GM20000 (cell line): ENCODE data around the gene KRT26.
"Not testable (repeated sequence)": the region's sequence is repeated elsewhere in the genome, so short reads cannot be mapped to it uniquely, and the experiment has no call there.

Experiments used
- DNase-seq: peaks from one replicate; pipeline ENCODE4 v3.0.0; 2012; ENCODE audit warnings: low spot score
- CTCF ChIP-seq: IDR thresholded peaks from 2 replicates; pipeline ENCODE4 v1.5.1; 2012; ENCODE audit warnings: mild to moderate bottlenecking, control low read depth; ENCODE audit errors: extremely low read depth, missing control alignments

Gene KRT26

GRCh38 chr17:40753804-40754203 lies 18.2 kb downstream of the KRT26 start:
- no peak for TF ChIP-seq CTCF
- no peak for DNase-seq

GRCh38 chr17:40751065-40751464 lies 20.9 kb downstream of the KRT26 start:
- DNase-seq, result no peak
- no peak for TF ChIP-seq CTCF

GRCh38 chr17:40750391-40750790 lies 21.6 kb downstream of the KRT26 start:
- TF ChIP-seq CTCF, result no peak
- DNase-seq, result no peak

- not testable (repeated sequence) for DNase-seq
Observed at GRCh38 chr17:40748666-40749065, 23.3 kb downstream of the KRT26 start.

GRCh38 chr17:40738553-40738952 lies 33.4 kb downstream of the KRT26 start:
- DNase-seq, result no peak
- TF ChIP-seq CTCF, result no peak

- no peak for DNase-seq
- no peak for TF ChIP-seq CTCF
Observed at GRCh38 chr17:40735016-40735415, 37.0 kb downstream of the KRT26 start.

- TF ChIP-seq CTCF, result no peak
- no peak for DNase-seq
Observed at GRCh38 chr17:40734018-40734417, 38.0 kb downstream of the KRT26 start.

- TF ChIP-seq CTCF, result no peak
- DNase-seq, result no peak
Observed at GRCh38 chr17:40730970-40731369, 41.0 kb downstream of the KRT26 start.
